HEK293 (cell line): ENCODE results near the gene PPP2R2B.

Source experiments
- CTCF ChIA-PET: fragments of 350-600 bp; formaldehyde crosslinking; extraction: SDS; loops from one replicate; lab custom pipeline; 2021; ENCODE audit warnings: antibody characterized with exemption; lab: Yijun Ruan, JAX
- POLR2A ChIA-PET: fragments of 300-600 bp; formaldehyde crosslinking; extraction: SDS; loops from one replicate; lab custom pipeline; 2020; ENCODE audit warnings: antibody characterized with exemption, inconsistent platforms; lab: Yijun Ruan, JAX
- H3K27ac ChIP-seq: fragments of 200-500 bp; sonication (Bioruptor generic); 2 replicates; pipeline ENCODE4 v1.5.1; 2014; ENCODE audit warnings: low read depth, low read length, control low read depth, inconsistent platforms; ENCODE audit errors: extremely low read depth
- H3K36me3 ChIP-seq, 2 experiments: fragments of 200-500 bp in 1 of 2; sonication (Bioruptor generic) in 1 of 2; 1 replicate in 1 of 2; 2 replicates in 1 of 2; pipeline ENCODE4 v1.5.1; 2014 to 2017; ENCODE audit warnings: inconsistent platforms in 2 of 2, low read length in 2 of 2; ENCODE audit not compliant: control insufficient read depth in 2 of 2, insufficient read depth in 1 of 2
- H3K4me1 ChIP-seq: fragments of 200-500 bp; sonication (Bioruptor generic); 2 replicates; pipeline ENCODE4 v1.5.1; 2014; ENCODE audit warnings: mild to moderate bottlenecking, low read length, inconsistent platforms; ENCODE audit not compliant: control insufficient read depth, insufficient read depth
- H3K4me3 ChIP-seq: 2 replicates; pipeline ENCODE4 v1.5.1; 2011; ENCODE audit warnings: low read depth, mild to moderate bottlenecking, control low read depth, low read length, moderate library complexity
- H3K9me3 ChIP-seq: fragments of 200-500 bp; sonication (Bioruptor generic); 2 replicates; pipeline ENCODE4 v1.5.1; 2014; ENCODE audit warnings: low read depth, low read length, inconsistent platforms; ENCODE audit not compliant: control insufficient read depth, insufficient read depth
- BCL11B ChIP-seq: fragments of 450-650 bp; formaldehyde crosslinking; IDR thresholded peaks from 2 replicates; pipeline ENCODE4 v1.5.1; 2016; ENCODE audit warnings: low read depth, missing biosample characterization, missing genetic modification characterization
- HIC1 ChIP-seq: fragments of 450-650 bp; formaldehyde crosslinking; IDR thresholded peaks from 2 replicates; pipeline ENCODE4 v1.5.1; 2016; ENCODE audit warnings: missing biosample characterization, missing genetic modification characterization
- PBX3 ChIP-seq: sonication (generic); formaldehyde crosslinking; IDR thresholded peaks from 2 replicates; pipeline ENCODE4 v1.8.1; 2022; ENCODE audit warnings: mild to moderate bottlenecking, moderate library complexity, missing genetic modification reagents
- YY1 ChIP-seq: fragments of 450-650 bp; formaldehyde crosslinking; IDR thresholded peaks from 2 replicates; pipeline ENCODE4 v1.5.1; 2018; ENCODE audit warnings: missing biosample characterization, missing genetic modification characterization
- ZBTB44 ChIP-seq: fragments of 450-650 bp; IDR thresholded peaks from 2 replicates; pipeline ENCODE4 v1.5.1; 2018; ENCODE audit warnings: missing biosample characterization, mild to moderate bottlenecking, missing genetic modification characterization
- ZNF10 ChIP-seq: fragments of 450-650 bp; formaldehyde crosslinking; IDR thresholded peaks from 2 replicates; pipeline ENCODE4 v1.5.1; 2017; ENCODE audit warnings: missing biosample characterization, missing genetic modification characterization
- ZNF112 ChIP-seq: fragments of 450-650 bp; formaldehyde crosslinking; IDR thresholded peaks from 2 replicates; pipeline ENCODE4 v1.5.0; 2017; ENCODE audit warnings: missing biosample characterization, missing genetic modification characterization
- ZNF121 ChIP-seq: fragments of 450-650 bp; formaldehyde crosslinking; IDR thresholded peaks from 2 replicates; pipeline ENCODE4 v1.5.1; 2016; ENCODE audit warnings: missing biosample characterization, missing genetic modification characterization
- ZNF138 ChIP-seq: fragments of 450-650 bp; formaldehyde crosslinking; IDR thresholded peaks from 2 replicates; pipeline ENCODE4 v1.5.1; 2016; ENCODE audit warnings: missing biosample characterization, missing genetic modification characterization, borderline replicate concordance
- ZNF280C ChIP-seq: fragments of 450-650 bp; formaldehyde crosslinking; IDR thresholded peaks from 2 replicates; pipeline ENCODE4 v1.5.1; 2016; ENCODE audit warnings: missing biosample characterization, missing genetic modification characterization
- ZNF292 ChIP-seq: fragments of 450-650 bp; formaldehyde crosslinking; IDR thresholded peaks from 2 replicates; pipeline ENCODE4 v1.5.1; 2016; ENCODE audit warnings: low read depth, missing biosample characterization, missing genetic modification characterization, borderline replicate concordance
- ZNF302 ChIP-seq: fragments of 450-650 bp; formaldehyde crosslinking; IDR thresholded peaks from 2 replicates; pipeline ENCODE4 v1.5.1; 2016; ENCODE audit warnings: missing biosample characterization, missing genetic modification characterization, low read depth
- ZNF350 ChIP-seq: fragments of 450-650 bp; formaldehyde crosslinking; IDR thresholded peaks from 2 replicates; pipeline ENCODE4 v1.5.0; 2017; ENCODE audit warnings: missing biosample characterization, mild to moderate bottlenecking, missing genetic modification characterization
- ZNF394 ChIP-seq: fragments of 450-650 bp; formaldehyde crosslinking; IDR thresholded peaks from 2 replicates; pipeline ENCODE4 v1.5.1; 2016; ENCODE audit warnings: missing biosample characterization, missing genetic modification characterization, mild to moderate bottlenecking, moderate library complexity, borderline replicate concordance
- ZNF404 ChIP-seq: fragments of 450-650 bp; formaldehyde crosslinking; IDR thresholded peaks from 2 replicates; pipeline ENCODE4 v1.5.1; 2017; ENCODE audit warnings: missing biosample characterization, missing genetic modification characterization
- ZNF433 ChIP-seq: fragments of 450-650 bp; formaldehyde crosslinking; IDR thresholded peaks from 2 replicates; pipeline ENCODE4 v1.5.1; 2016; ENCODE audit warnings: missing biosample characterization, missing genetic modification characterization, low read depth
- ZNF580 ChIP-seq: fragments of 450-650 bp; formaldehyde crosslinking; IDR thresholded peaks from 2 replicates; pipeline ENCODE4 v1.5.1; 2016; ENCODE audit warnings: missing biosample characterization, missing genetic modification characterization
- ZNF623 ChIP-seq: fragments of 450-650 bp; formaldehyde crosslinking; IDR thresholded peaks from 2 replicates; pipeline ENCODE4 v1.5.1; 2016; ENCODE audit warnings: missing biosample characterization, missing genetic modification characterization
- ZNF629 ChIP-seq: fragments of 450-650 bp; formaldehyde crosslinking; IDR thresholded peaks from 2 replicates; pipeline ENCODE4 v1.5.1; 2017; ENCODE audit warnings: missing biosample characterization, missing genetic modification characterization
- ZNF701 ChIP-seq: fragments of 450-650 bp; formaldehyde crosslinking; IDR thresholded peaks from 2 replicates; pipeline ENCODE4 v1.5.1; 2016; ENCODE audit warnings: missing biosample characterization, missing genetic modification characterization
- ZNF837 ChIP-seq: fragments of 450-650 bp; formaldehyde crosslinking; IDR thresholded peaks from 2 replicates; pipeline ENCODE4 v1.5.1; 2016; ENCODE audit warnings: missing biosample characterization, missing genetic modification characterization

The PPP2R2B gene

GRCh38 chr5:146794326-146795029 lies 84.1 kb downstream of the PPP2R2B start:
- no peak overlapping the region for H3K4me3 ChIP-seq
- H3K36me3 ChIP-seq, result no peaks in the 10 kb centered on the region
- no peaks in the 10 kb centered on the region for H3K9me3 ChIP-seq
- CTCF ChIA-PET, result interaction anchor here (0.6 to 0.9 kb wide), 2 partner anchors 252 to 394 kb away, joined by 3 read pairs; no protein-coding TSS in a partner anchor
- TF ChIP-seq ZNF433 (tag by site-specific recombination) (no peak), ZNF112 (tag by site-specific recombination) (no peak), ZNF701 (tag by site-specific recombination) (no peak), ZNF394 (tag by site-specific recombination) (no peak), PBX3 (CRISPR knock-in tag) (no peak), ZNF629 (tag by site-specific recombination) (no peak), ZNF138 (tag by site-specific recombination) (no peak), ZNF350 (tag by site-specific recombination) (no peak), ZNF837 (no peak), HIC1 (no peak), ZNF580 (no peak), BCL11B (no peak)
- H3K4me1 ChIP-seq, result no peaks in the 10 kb centered on the region
- POLR2A ChIA-PET, result no interaction called here
- no peak overlapping the region for H3K27ac ChIP-seq

GRCh38 chr5:146793709-146794108 lies 84.8 kb downstream of the PPP2R2B start:
- Histone ChIP-seq H3K27ac (no peak overlapping the region), H3K4me1 (no peaks in the 10 kb centered on the region), H3K36me3 (no peaks in the 10 kb centered on the region), H3K9me3 (no peaks in the 10 kb centered on the region), H3K4me3 (no peak overlapping the region)
- no peak for TF ChIP-seq ZBTB44 (tag by site-specific recombination)
- TF ChIP-seq ZNF302 (tag by site-specific recombination), result no peak
- TF ChIP-seq ZNF629 (tag by site-specific recombination), result no peak
- TF ChIP-seq ZNF121, result no peak
- ChIA-PET POLR2A (no interaction called here), CTCF (interaction anchor here (0.6 to 0.9 kb wide), 2 partner anchors 251 to 395 kb away, joined by 3 read pairs; no protein-coding TSS in a partner anchor)

GRCh38 chr5:146791471-146791870 lies 87.1 kb downstream of the PPP2R2B start:
- Histone ChIP-seq H3K4me1 (no peaks in the 10 kb centered on the region), H3K36me3 (no peaks in the 10 kb centered on the region), H3K4me3 (no peak overlapping the region), H3K9me3 (no peaks in the 10 kb centered on the region), H3K27ac (no peak overlapping the region)
- CTCF ChIA-PET, result interaction anchor here (0.7 kb wide), 1 partner anchor 366 kb away, joined by 5 read pairs; no protein-coding TSS in a partner anchor
- POLR2A ChIA-PET, result no interaction called here
- TF ChIP-seq ZNF623, result no peak
- no peak for TF ChIP-seq ZNF280C (tag by site-specific recombination)
- TF ChIP-seq BCL11B, result no peak
- TF ChIP-seq ZNF292 (tag by site-specific recombination), result no peak
- no peak for TF ChIP-seq ZNF404
- TF ChIP-seq YY1 (tag by site-specific recombination), result no peak
- TF ChIP-seq ZNF10 (tag by site-specific recombination), result no peak
